Stimulated activated CD4-positive, alpha-beta T cell treated with anti-CD3 and anti-CD28 coated beads, Interleukin-15, amount 100 ng/mL, for 48 hours (primary cell): Measurements from ENCODE around the gene APOE.
"Not testable (repeated sequence)": the region's sequence is repeated elsewhere in the genome, so short reads cannot be mapped to it uniquely, and the experiment has no call there.

ENCODE experiments used
- DNase-seq, 2 donors: peaks; one replicate each; pipeline ENCODE4 v3.0.0-alpha.2; 2020; ENCODE audit warnings: low read depth in 2 of 2

APOE gene

DNA sequence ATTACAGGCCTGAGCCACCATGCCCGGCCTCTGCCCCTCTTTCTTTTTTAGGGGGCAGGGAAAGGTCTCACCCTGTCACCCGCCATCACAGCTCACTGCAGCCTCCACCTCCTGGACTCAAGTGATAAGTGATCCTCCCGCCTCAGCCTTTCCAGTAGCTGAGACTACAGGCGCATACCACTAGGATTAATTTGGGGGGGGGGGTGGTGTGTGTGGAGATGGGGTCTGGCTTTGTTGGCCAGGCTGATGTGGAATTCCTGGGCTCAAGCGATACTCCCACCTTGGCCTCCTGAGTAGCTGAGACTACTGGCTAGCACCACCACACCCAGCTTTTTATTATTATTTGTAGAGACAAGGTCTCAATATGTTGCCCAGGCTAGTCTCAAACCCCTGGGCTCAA, 4.2 kb downstream of the APOE start:
- no peak for DNase-seq

GRCh38 chr19:44911896-44912295, 6.3 kb downstream of the APOE start:
- DNase-seq: not testable (repeated sequence)

DNA sequence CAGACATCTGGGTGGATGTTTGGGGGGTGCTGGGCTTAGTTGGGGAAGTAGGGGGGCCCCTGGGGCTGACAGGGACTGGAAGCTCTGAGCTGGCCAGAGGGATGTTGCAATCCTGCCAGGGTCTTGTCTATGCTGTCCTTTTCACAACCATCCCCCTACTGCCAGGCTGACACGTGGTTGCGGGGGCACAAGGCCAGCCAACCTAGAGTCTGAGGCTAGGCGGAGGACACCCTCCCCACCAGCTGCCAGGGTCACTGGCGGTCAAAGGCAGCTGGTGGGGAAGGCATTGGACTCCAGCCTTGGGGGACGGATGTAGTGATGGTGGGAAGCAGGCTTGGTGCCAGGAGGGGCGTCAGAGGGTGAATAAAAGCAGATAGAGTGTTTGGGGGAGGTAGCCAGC, 7.3 kb downstream of the APOE start:
- DNase-seq: no peak

GRCh38 chr19:44913512-44914432, 8.2 kb downstream of the APOE start:
- not testable (repeated sequence) for DNase-seq

- peak; percentile 68 to 75 for DNase-seq
Observed at GRCh38 chr19:44914433-44915206, 9.0 kb downstream of the APOE start, which contains the start of gene APOC1. Gene APOC1, plus strand, starts transcription at chr19:44914608. Its CDS starts 284 bp downstream, at chr19:44914892.

GRCh38 chr19:44924243-44924725, 18.7 kb downstream of the APOE start:
- no peak for DNase-seq

- no peak for DNase-seq
Observed at GRCh38 chr19:44925114-44925891, 19.7 kb downstream of the APOE start.

DNA sequence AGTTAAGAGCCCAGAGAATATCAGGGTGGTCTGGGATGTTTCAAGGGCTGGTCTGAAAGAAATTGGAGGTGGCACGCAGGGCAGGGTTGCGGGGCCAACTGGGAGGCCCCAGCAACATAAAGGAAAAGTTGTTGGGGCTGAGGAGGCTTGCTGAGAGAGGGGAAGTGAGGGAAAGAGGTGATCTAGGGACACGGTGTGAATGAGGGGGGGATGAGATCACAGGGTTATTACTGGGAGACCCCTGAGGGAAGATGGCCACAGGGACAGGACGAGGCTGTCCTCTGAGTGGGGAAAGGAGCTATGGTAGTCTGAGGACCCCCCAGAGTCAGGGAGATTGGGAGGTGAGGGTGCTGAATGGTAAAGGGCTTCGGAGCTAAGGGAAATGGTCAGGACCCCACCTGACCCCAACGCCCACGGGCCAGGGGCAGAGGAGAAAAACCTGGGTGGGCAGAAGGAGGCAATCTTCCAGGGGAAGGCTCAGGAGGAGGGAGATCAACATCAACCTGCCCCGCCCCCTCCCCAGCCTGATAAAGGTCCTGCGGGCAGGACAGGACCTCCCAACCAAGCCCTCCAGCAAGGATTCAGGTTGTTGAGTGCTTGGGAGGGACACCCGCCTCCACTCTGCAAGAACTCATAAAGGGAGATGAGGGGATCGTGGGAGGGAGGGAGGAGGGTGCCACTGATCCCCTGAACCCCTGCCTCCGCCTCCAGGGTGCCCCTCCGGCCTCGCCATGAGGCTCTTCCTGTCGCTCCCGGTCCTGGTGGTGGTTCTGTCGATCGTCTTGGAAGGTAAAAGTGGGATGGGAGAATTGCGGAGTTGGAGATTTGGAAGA, 20.9 kb downstream of the APOE start:
- DNase-seq: not testable (repeated sequence)

GRCh38 chr19:44927746-44928145, 22.1 kb downstream of the APOE start:
- DNase-seq: no peak

DNA sequence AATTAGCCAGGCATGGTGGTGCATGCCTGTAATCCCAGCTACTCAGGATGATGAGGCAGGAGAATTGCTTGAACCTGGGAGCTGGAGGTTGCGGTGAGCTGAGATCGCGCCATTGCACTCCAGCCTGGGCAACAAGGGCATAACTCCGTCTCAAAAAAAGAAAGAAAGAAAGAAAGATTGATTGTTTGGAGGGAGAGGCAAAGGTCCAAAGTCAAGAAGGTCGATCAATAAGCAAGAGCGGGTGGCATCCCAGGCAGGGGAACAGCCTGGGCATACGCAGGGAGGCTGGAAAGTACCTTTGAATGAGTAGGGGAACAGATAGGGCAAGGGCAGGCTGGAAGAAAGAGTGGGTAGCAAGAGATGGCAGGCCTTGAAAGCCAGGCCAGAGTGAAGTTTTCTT, 24.5 kb downstream of the APOE start:
- DNase-seq: no peak

GRCh38 chr19:44931541-44931940, 25.9 kb downstream of the APOE start:
- DNase-seq: no peak

DNA sequence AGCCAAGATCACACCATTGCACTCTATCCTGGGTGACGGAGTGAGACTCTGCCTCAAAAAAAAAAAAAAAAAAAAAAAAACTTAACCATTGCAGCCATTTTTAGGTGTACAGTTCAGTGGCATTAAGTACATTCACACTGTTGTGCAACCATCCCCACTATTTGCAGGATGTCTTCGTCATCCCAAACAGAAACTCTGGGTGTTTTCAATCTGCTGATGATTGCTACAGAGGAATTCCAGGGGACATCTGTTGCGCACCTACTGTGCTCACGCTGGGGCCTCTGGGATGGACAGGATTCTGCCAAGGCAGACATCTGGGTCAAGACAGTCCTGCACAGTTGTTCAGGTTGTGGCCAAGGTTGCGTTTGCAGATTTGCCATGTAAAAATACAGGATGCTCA, 34.1 kb downstream of the APOE start:
- no peak for DNase-seq

DNA sequence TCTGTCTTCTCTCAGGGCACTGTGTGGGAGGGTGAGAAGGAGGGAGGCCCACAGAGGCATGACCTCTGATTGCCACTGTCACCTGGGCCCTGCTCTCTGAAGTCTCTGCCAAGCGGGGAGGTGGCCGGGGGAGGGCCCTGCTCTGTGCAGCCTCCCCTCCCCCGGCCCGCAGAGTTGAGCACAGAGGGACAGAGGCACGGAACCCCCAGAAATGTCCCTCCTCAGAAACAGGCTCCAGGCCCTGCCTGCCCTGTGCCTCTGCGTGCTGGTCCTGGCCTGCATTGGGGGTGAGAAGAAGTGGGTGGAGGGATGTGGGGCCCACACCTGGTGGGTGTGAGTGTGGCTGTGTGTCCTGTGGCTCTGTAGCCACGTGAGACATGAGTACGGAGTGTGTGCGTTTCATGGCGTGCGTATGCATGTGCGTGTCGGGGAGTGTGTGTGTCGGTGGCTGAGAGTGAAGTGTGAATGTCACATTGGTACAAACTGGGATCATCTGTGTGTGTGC, 36.5 kb downstream of the APOE start, which contains the start of gene APOC4:
Gene APOC4, plus strand, starts transcription at position 171 of the 505 bp plus-strand sequence. Its CDS starts 41 bp downstream, at position 212.
- no peak for DNase-seq

DNA sequence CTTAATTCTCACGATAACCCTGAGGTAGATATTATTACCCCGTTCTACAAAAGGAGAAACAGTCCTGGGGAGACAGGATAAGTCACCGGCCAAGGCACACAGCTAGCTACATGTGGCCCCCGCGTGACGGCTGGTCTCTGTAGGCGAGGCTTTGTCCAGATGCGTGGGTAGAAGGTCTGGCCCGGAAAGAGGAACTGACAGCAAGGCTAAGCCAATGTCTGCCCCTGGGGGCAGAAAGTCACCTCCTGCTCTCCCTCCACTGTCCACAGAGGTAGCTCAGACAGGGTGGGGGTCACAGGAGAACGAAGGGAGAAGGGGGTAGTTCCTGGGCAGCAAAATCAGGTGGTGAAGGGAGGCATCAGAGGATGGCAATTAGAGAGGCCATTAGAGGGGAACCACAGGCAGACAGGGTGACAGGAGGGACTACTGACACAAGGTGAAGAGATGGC, 38.2 kb downstream of the APOE start:
- DNase-seq: no peak

DNA sequence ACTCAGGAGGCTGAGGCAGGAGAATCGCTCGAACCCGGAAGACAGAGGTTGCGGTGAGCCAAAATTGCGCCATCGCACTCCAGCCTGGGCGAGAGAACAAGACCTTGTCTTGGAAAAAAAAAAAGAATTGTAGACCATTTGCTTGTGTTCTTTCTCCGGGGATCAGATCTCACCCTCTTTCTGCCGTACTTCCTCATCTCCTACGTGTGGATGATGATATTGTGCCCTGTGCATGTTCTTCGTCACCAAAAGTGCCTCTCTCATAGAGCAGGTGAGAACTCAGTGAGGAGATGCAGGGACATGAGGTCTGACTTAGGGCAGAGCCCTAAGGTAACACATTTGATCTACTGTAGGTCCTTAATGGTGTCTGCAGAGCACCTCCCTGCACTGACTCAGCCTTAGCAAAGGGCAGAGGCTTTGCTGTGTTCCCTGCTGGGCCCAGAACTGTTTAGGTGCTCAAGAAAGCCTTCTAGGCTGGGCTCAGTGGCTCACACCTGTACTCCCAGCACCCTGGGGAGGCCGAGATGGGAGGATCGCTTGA, 41.5 kb downstream of the APOE start:
- DNase-seq: no peak

DNA sequence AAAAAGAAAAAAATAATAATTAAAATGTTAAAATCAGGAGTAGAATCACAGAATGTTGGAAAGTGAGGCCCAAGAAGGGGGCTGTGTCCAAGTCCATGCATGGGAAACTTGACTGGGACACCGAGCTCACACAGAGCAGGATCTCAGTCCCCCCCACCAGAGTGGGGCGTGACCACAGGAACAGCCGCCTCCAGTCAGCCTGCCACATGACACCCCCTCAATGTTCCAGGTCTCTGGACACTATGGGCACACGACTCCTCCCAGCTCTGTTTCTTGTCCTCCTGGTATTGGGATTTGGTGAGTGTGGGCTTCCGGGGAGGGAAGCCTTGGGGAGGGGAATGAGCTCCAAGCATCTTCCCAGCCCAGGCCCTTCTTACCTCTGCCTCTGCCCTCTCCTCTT, 42.6 kb downstream of the APOE start:
- DNase-seq: no peak

DNA sequence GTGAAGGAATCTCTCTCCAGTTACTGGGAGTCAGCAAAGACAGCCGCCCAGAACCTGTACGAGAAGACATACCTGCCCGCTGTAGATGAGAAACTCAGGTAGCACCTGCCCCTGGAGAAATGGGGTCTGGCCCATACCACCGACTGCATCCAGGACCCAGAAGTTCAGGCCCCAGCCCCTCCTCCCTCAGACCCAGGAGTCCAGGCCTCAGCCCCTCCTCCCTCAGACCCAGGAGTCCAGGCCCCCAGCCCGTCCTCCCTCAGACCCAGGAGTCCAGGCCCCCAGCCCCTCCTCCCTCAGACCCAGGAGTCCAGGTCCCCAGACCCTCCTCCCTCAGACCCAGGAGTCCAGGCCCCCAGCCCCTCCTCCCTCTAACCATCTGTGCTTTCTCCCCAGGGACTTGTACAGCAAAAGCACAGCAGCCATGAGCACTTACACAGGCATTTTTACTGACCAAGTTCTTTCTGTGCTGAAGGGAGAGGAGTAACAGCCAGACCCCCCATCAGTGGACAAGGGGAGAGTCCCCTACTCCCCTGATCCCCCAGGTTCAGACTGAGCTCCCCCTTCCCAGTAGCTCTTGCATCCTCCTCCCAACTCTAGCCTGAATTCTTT, 43.3 kb downstream of the APOE start:
- DNase-seq: no peak

DNA sequence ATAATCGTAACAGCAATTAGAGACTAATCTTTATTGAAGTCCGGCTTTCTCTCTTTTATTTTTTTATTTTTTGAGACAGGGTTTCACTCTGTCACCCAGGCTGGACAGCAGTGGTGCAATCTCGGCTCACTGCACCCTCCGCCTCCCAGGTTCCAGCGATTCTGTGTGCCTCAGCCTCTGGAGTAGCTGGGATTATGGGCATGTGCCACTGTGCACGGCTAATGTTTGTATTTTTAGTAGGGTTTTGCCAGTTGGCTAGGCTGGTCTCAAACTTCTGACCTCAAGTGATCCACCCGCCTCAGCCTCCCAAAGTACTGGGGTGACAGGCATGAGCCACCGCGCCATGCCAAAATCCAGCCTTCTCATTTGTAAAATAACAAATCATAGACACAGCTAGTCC, 44.0 kb downstream of the APOE start:
- no peak for DNase-seq
